ENCODE measurements around the gene KCNQ2.

Gene KCNQ2

GRCh38 chr20:63405102-63405730, 67.2 kb downstream of the KCNQ2 start:
- in situ Hi-C loops (cut with MboI; ENCODE audit: low sequenced_read_pairs), result no loop called here

GRCh38 chr20:63404129-63405085, 68.0 kb downstream of the KCNQ2 start:
- in situ Hi-C loops (cut with MboI; ENCODE audit: low sequenced_read_pairs), result no loop called here

GRCh38 chr20:63403403-63404105, 68.9 kb downstream of the KCNQ2 start:
- in situ Hi-C loops (cut with MboI; ENCODE audit: low sequenced_read_pairs), result no loop called here

GRCh38 chr20:63402860-63403220, 69.6 kb downstream of the KCNQ2 start:
- in situ Hi-C loops (cut with MboI; ENCODE audit: low sequenced_read_pairs), result no loop called here

GRCh38 chr20:63402181-63402859, 70.1 kb downstream of the KCNQ2 start:
- in situ Hi-C loops (cut with MboI; ENCODE audit: low sequenced_read_pairs), result no loop called here

- in situ Hi-C loops (cut with MboI; ENCODE audit: low sequenced_read_pairs), result no loop called here
Measured at GRCh38 chr20:63401384-63402110, 70.9 kb downstream of the KCNQ2 start.

- in situ Hi-C loops (cut with MboI; ENCODE audit: low sequenced_read_pairs), result no loop called here
Measured at GRCh38 chr20:63400486-63401210, 71.8 kb downstream of the KCNQ2 start.

GRCh38 chr20:63399596-63400375, 72.7 kb downstream of the KCNQ2 start:
- in situ Hi-C loops (cut with MboI; ENCODE audit: low sequenced_read_pairs), result no loop called here

GRCh38 chr20:63398744-63399514, 73.5 kb downstream of the KCNQ2 start:
- in situ Hi-C loops (cut with MboI; ENCODE audit: low sequenced_read_pairs), result no loop called here

GRCh38 chr20:63397946-63398450, 74.5 kb downstream of the KCNQ2 start:
- in situ Hi-C loops (cut with MboI; ENCODE audit: low sequenced_read_pairs), result no loop called here

GRCh38 chr20:63397155-63397843, 75.2 kb downstream of the KCNQ2 start:
- in situ Hi-C loops (cut with MboI; ENCODE audit: low sequenced_read_pairs), result no loop called here

- in situ Hi-C loops (cut with MboI; ENCODE audit: low sequenced_read_pairs), result no loop called here
Measured at GRCh38 chr20:63396300-63396699, 76.2 kb downstream of the KCNQ2 start.

GRCh38 chr20:63395723-63396122, 76.7 kb downstream of the KCNQ2 start:
- in situ Hi-C loops (cut with MboI; ENCODE audit: low sequenced_read_pairs), result no loop called here

GRCh38 chr20:63394920-63395455, 77.5 kb downstream of the KCNQ2 start:
- in situ Hi-C loops (cut with MboI; ENCODE audit: low sequenced_read_pairs), result no loop called here

- in situ Hi-C loops (cut with MboI; ENCODE audit: low sequenced_read_pairs), result no loop called here
Measured at GRCh38 chr20:63394069-63394919, 78.2 kb downstream of the KCNQ2 start.

GRCh38 chr20:63393566-63393965, 78.9 kb downstream of the KCNQ2 start:
- in situ Hi-C loops (cut with MboI; ENCODE audit: low sequenced_read_pairs), result no loop called here

Data from hTERT RPE-1 (cell line).